ENCODE results near the gene CHST11. TPM values are rescaled to one million over a fixed set of nuclear protein-coding genes. Genes with fewer than 3 reads are reported as not detected.
A peak's percentile ranks its signal among the peaks of the same experiment; 100 is the strongest.

The CHST11 gene
- total and polyA plus RNA-seq, 7 donors: 0.60 to 22.8 (median 10.0) TPM

DNA sequence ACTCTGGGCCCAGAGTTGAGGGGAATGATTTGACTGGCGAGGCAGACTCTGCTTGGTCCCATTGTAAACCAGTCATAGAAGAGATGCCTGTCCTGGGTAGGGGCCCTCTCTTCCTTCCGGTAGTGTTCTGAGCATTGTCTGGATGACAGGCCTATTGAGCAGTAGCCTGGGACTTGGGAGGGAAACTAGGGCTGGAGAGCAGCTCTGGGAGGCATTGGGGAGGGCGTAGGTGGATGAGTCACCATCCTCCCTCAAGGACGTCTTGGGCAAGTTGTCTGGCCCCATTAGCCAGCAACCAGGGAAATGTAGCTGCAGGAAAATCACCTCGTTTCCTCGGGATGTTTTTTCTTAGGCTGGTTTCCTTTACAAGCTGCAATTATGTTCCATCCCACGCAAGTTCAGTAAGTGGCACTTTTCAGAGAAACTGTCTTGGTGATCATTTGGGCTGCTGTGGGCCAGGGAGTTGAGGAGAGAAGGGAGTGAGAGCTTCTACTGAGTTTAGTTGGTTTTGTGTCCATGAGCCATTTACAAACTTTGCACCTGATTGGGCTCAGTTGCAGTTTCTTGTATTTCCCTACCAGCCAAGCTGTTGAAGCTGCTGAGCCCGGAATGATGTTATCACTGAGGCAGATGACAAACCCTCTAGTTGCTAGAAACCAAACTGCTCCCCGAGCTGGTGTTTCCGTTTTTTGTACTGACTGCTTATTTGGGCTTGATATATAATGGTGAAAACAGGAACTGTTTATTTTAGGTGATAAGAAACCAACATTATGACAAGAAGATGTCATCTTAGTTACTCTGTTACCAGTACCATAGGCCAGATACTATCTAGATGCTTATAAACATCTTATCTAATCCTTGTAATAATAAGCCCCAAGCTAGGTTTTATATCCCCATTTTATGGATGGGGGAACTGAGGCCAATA is 147.6 kb downstream of the CHST11 start:
- Histone ChIP-seq H3K27me3 (no peaks in the 10 kb centered on the region), H3K27ac (peak overlapping the region; percentile 58 to 69 (median 66)), H3K4me1 (peaks cover 2 to 20% (median 12%) of the 10 kb centered on the region in 4 donors), H3K9me3 (no peaks in the 10 kb centered on the region), H3K36me3 (no peaks in the 10 kb centered on the region), H3K4me3 (no peak overlapping the region)
- intact Hi-C loops (cut with DNase I): loop anchor here (5.0 kb wide), 2 partner anchors 68 to 147 kb away; partner anchors contain the start of gene CHST11
- TF ChIP-seq POLR2AphosphoS5 (IDR thresholded peaks at IDR 0.05): peak; percentile 17 to 63 (median 48)
- TF ChIP-seq, protein P1, sequence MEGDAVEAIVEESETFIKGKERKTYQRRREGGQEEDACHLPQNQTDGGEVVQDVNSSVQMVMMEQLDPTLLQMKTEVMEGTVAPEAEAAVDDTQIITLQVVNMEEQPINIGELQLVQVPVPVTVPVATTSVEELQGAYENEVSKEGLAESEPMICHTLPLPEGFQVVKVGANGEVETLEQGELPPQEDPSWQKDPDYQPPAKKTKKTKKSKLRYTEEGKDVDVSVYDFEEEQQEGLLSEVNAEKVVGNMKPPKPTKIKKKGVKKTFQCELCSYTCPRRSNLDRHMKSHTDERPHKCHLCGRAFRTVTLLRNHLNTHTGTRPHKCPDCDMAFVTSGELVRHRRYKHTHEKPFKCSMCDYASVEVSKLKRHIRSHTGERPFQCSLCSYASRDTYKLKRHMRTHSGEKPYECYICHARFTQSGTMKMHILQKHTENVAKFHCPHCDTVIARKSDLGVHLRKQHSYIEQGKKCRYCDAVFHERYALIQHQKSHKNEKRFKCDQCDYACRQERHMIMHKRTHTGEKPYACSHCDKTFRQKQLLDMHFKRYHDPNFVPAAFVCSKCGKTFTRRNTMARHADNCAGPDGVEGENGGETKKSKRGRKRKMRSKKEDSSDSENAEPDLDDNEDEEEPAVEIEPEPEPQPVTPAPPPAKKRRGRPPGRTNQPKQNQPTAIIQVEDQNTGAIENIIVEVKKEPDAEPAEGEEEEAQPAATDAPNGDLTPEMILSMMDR (IDR thresholded peaks at IDR 0.05): no peak
- TF ChIP-seq POLR2A (IDR thresholded peaks at IDR 0.05): no peak
- 41 to 46% methylated on average over 10 of the region's 10 CpGs for WGBS, 2 donors
- DNase-seq: peak; percentile 92

DNA sequence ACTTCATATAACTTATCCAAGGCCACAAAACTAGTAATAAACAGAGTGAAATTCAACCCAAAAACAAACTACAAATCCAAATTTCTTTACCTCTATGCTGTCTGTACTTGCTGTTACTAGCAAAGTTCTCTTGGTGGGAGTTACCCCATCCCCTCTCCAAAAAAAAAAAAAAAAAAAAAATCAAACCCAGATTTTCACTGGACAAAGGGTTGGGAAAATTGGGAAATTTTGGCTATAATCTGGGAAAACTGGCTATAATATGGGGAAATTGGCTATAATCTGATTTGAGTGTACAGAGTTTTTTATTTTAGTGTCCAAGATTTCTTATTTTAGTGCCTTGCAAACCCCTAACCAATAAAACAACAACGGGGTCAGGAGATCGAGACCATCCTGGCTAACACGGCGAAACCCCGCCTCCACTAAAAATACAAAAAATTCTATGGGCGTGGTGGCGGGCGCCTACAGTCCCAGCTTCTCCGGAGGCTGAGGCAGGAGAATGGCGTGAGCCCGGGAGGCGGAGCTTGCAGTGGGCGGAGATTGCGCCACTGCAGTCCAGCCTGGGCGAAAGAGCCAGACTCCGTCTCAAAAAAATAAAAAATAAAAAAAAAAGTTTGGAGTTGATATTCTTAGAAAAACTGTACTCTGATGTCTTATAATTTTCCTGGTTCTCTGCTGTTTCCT is 148.4 kb downstream of the CHST11 start:
- Histone ChIP-seq H3K36me3 (no peaks in the 10 kb centered on the region), H3K27ac (peak overlapping the region in 3 of 4 donors; percentile 64 to 69 (median 67)), H3K9me3 (no peaks in the 10 kb centered on the region), H3K4me3 (no peak overlapping the region), H3K27me3 (no peaks in the 10 kb centered on the region), H3K4me1 (peaks cover 2 to 20% (median 12%) of the 10 kb centered on the region in 4 donors)
- DNase-seq: no peak
- TF ChIP-seq EP300 (IDR thresholded peaks at IDR 0.05) (no peak), POLR2AphosphoS5 (IDR thresholded peaks at IDR 0.05) (no peak), POLR2A (IDR thresholded peaks at IDR 0.05) (no peak)
- TF ChIP-seq, protein P1 (IDR thresholded peaks at IDR 0.05): no peak
- intact Hi-C loops (cut with DNase I): loop anchor here (5.0 kb wide), 2 partner anchors 67 to 148 kb away; partner anchors contain the start of gene CHST11
- WGBS, 2 donors: 89 to 94% methylated on average over 16 of the region's 16 CpGs

DNA sequence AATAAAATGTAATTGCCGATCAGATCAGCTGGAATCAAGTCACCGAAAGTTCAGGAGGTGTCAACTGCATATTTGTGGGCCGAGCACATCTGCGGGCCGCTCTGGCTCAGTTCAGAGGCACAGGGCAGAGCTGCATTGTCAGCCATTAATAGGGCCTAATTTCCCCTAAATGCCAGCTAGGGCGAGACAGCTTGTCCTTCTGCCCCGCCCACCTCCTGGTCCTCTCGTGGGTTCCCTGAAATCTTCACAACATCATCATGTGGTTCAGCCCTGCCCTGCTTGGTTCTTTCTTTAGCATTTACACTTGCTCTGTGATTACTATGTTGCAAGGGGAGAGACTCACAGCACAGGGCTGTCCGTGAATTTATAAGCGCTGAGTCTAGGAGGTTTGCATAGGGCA is 148.9 kb downstream of the CHST11 start:
- H3K9me3 ChIP-seq: no peaks in the 10 kb centered on the region
- peaks cover 2 to 20% (median 12%) of the 10 kb centered on the region in 4 donors for H3K4me1 ChIP-seq
- peak overlapping the region in 2 of 4 donors; percentile 67 to 69 for H3K27ac ChIP-seq
- H3K4me3 ChIP-seq: no peak overlapping the region
- WGBS, 2 donors: 75 to 76% methylated on average over 10 of the region's 10 CpGs
- peak; percentile 83 for DNase-seq
- H3K36me3 ChIP-seq: no peaks in the 10 kb centered on the region
- TF ChIP-seq EP300 (IDR thresholded peaks at IDR 0.05) (peak in 2 of 4 donors; percentile 28 to 51), POLR2AphosphoS5 (IDR thresholded peaks at IDR 0.05) (peak in 2 of 4 donors; percentile 36 to 64), POLR2A (IDR thresholded peaks at IDR 0.05) (no peak)
- TF ChIP-seq, protein P1 (IDR thresholded peaks at IDR 0.05): no peak
- intact Hi-C loops (cut with DNase I): no loop called here
- no peaks in the 10 kb centered on the region for H3K27me3 ChIP-seq

DNA sequence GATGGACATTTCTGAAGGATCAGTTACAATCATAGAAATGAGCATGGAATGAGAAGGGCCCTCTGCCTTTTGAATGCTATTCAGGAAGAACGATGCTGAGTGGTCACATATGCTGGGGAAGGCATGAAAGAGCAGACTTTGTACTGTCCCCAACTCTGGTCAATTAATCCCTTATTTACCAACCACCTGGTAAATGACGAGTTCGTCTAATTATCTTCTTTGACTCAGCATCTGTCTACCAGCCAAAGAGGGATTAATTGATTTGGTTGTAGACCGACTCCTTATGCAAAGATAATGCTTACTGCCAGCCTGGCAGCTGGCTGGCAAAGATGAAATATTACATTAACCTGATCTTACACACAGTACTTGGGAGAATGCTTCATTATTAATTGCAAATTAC is 152.2 kb downstream of the CHST11 start:
- Histone ChIP-seq H3K4me3 (no peak overlapping the region), H3K9me3 (no peaks in the 10 kb centered on the region), H3K27me3 (no peaks in the 10 kb centered on the region), H3K36me3 (no peaks in the 10 kb centered on the region), H3K4me1 (peaks cover 2 to 27% (median 8%) of the 10 kb centered on the region in 4 donors), H3K27ac (no peak overlapping the region)
- no peak for DNase-seq
- 67 to 82% methylated on average over 4 of the region's 4 CpGs for WGBS, 2 donors
- intact Hi-C loops (cut with DNase I): no loop called here
- TF ChIP-seq, protein P1 (IDR thresholded peaks at IDR 0.05): no peak

Measured in sigmoid colon (tissue), 7 donors.